SHP77 treated with DMSO at 0.1 percent for 48 hours (cell line): ENCODE measurements around the gene MDM1.

ENCODE experiments used
- DNase-seq: peaks from one replicate; lab custom pipeline; 2025; lab: John Stamatoyannopoulos, UW

The MDM1 gene

GRCh38 chr12:68356060-68356695, 24.0 kb upstream of the MDM1 start:
- DNase-seq: no peak

- DNase-seq: no peak
These were observed 22.9 kb upstream of the MDM1 start for GRCh38 chr12:68354977-68355541.

- DNase-seq: no peak
These were observed 19.9 kb upstream of the MDM1 start for GRCh38 chr12:68352067-68352466.

GRCh38 chr12:68350753-68351152, 18.6 kb upstream of the MDM1 start:
- DNase-seq: no peak

GRCh38 chr12:68349921-68350606, 17.9 kb upstream of the MDM1 start:
- peak; percentile 5 for DNase-seq

- no peak for DNase-seq
These were observed 17.1 kb upstream of the MDM1 start for GRCh38 chr12:68349220-68349621.

GRCh38 chr12:68348419-68348818, 16.3 kb upstream of the MDM1 start:
- no peak for DNase-seq

GRCh38 chr12:68345763-68346162, 13.6 kb upstream of the MDM1 start:
- no peak for DNase-seq

GRCh38 chr12:68344126-68344525, 12.0 kb upstream of the MDM1 start:
- DNase-seq: no peak

- peak; percentile 10 for DNase-seq
These were observed 10.8 kb upstream of the MDM1 start for GRCh38 chr12:68342966-68343365.

- no peak for DNase-seq
These were observed 9.7 kb upstream of the MDM1 start for GRCh38 chr12:68341822-68342221.

- DNase-seq: no peak
These were observed 8.5 kb upstream of the MDM1 start for GRCh38 chr12:68340404-68341270.

GRCh38 chr12:68336889-68337303, 4.7 kb upstream of the MDM1 start:
- DNase-seq: no peak

- DNase-seq: no peak
These were observed 3.3 kb upstream of the MDM1 start for GRCh38 chr12:68335462-68335861.

- DNase-seq: peak; percentile 30
These were observed 2.0 kb upstream of the MDM1 start for GRCh38 chr12:68334132-68334531.

GRCh38 chr12:68332728-68333630, 817 bp upstream of the MDM1 start:
- DNase-seq: no peak

- DNase-seq: no peak
These were observed 678 bp downstream of the MDM1 start for GRCh38 chr12:68331500-68331868.

GRCh38 chr12:68327896-68328295, 4.3 kb downstream of the MDM1 start:
- no peak for DNase-seq

- no peak for DNase-seq
These were observed 5.4 kb downstream of the MDM1 start for GRCh38 chr12:68326716-68327115.

- no peak for DNase-seq
These were observed 6.2 kb downstream of the MDM1 start for GRCh38 chr12:68325966-68326365.

GRCh38 chr12:68324531-68324930, 7.6 kb downstream of the MDM1 start:
- no peak for DNase-seq

- DNase-seq: no peak
These were observed 11.0 kb downstream of the MDM1 start for GRCh38 chr12:68321140-68321539.
